Thoracic aorta (tissue), 2 donors: ENCODE results near the gene IQSEC1. TPM values are rescaled to one million over a fixed set of nuclear protein-coding genes. Genes with fewer than 3 reads are reported as not detected.
A peak's percentile ranks its signal among the peaks of the same experiment; 100 is the strongest.

Experiments used
- ATAC-seq: fragments of 150-250 bp; one replicate; pipeline ENCODE4 v1.8.0; 2017; ENCODE audit warnings: low read depth; ENCODE audit not compliant: insufficient number of reproducible peaks, low FRiP score
- DNase-seq: peaks from one replicate; pipeline ENCODE4 v3.0.0-alpha.2; 2020; ENCODE audit warnings: low spot score
- H3K27ac ChIP-seq, 2 donors: fragments of 200-600 bp; sonication (generic); 1 replicate in 1 of 2; 2 replicates in 1 of 2; pipeline ENCODE4 v1.5.1; 2016; ENCODE audit warnings: mild to moderate bottlenecking in 2 of 2, moderate library complexity in 2 of 2
- H3K27me3 ChIP-seq: fragments of 200-600 bp; sonication (generic); replicated peaks from 2 replicates; pipeline ENCODE4 v1.6.0; 2016; ENCODE audit warnings: mild to moderate bottlenecking; ENCODE audit not compliant: insufficient read depth
- H3K36me3 ChIP-seq: fragments of 200-600 bp; sonication (generic); one replicate; pipeline ENCODE4 v1.5.1; 2016
- H3K4me1 ChIP-seq, 2 donors: fragments of 200-600 bp; sonication (generic); 1 replicate in 1 of 2; 2 replicates in 1 of 2; pipeline versions ENCODE4 v1.5.1 to v1.6.0; 2016; ENCODE audit warnings: low read depth in 2 of 2, mild to moderate bottlenecking in 1 of 2; ENCODE audit not compliant: control insufficient read depth in 1 of 2
- H3K4me3 ChIP-seq: fragments of 200-600 bp; sonication (generic); 2 replicates; pipeline ENCODE4 v1.5.1; 2016; ENCODE audit warnings: mild to moderate bottlenecking
- H3K9me3 ChIP-seq: fragments of 200-600 bp; sonication (generic); 2 replicates; pipeline ENCODE4 v1.5.1; 2016
- total RNA-seq, 2 donors: library from RNA; depleted of rRNA; stranded (reverse); fragments of >200 nt; gene quantifications; one replicate each; pipeline versions ENCODE4 v1.1.0 to v1.2.3, GENCODE V29; 2016
- TF ChIP-seq, protein P1 (sequence below): fragments of 200-600 bp; sonication (generic); IDR thresholded peaks from one replicate; pipeline ENCODE4 v1.5.1; 2019; ENCODE audit warnings: antibody characterized with exemption

The IQSEC1 gene
- total RNA-seq, 2 donors from 2014 or later: 93.6 to 121 TPM

DNA sequence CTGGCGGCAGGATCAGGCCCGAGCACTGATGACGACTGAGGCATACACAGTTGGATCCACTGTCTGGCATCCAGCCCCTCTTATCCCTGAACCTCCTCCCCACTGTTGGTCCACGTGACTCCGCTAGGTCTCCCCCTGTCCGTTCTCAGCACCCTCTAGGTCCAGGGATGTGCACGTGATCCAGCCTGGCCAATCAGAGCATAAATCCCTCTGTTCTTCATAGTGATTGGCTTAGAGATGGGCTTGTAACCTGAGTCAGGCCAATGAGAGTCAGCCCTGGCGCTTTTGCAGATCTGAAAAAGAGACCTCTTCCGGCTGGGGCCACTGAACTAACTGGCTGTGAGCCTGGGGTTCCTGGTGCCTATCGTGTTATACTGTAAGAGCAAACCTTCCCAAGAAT lies 20.5 kb upstream of the IQSEC1 start:
- no peak overlapping the region for H3K27ac ChIP-seq
- no peaks in the 10 kb centered on the region for H3K4me1 ChIP-seq
- TF ChIP-seq, protein P1, sequence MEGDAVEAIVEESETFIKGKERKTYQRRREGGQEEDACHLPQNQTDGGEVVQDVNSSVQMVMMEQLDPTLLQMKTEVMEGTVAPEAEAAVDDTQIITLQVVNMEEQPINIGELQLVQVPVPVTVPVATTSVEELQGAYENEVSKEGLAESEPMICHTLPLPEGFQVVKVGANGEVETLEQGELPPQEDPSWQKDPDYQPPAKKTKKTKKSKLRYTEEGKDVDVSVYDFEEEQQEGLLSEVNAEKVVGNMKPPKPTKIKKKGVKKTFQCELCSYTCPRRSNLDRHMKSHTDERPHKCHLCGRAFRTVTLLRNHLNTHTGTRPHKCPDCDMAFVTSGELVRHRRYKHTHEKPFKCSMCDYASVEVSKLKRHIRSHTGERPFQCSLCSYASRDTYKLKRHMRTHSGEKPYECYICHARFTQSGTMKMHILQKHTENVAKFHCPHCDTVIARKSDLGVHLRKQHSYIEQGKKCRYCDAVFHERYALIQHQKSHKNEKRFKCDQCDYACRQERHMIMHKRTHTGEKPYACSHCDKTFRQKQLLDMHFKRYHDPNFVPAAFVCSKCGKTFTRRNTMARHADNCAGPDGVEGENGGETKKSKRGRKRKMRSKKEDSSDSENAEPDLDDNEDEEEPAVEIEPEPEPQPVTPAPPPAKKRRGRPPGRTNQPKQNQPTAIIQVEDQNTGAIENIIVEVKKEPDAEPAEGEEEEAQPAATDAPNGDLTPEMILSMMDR: no peak
- H3K4me3 ChIP-seq: no peak overlapping the region
- H3K27me3 ChIP-seq: no peaks in the 10 kb centered on the region
- no peaks in the 10 kb centered on the region for H3K9me3 ChIP-seq
- ATAC-seq (no peak), DNase-seq (no peak)
- H3K36me3 ChIP-seq: no peaks in the 10 kb centered on the region

DNA sequence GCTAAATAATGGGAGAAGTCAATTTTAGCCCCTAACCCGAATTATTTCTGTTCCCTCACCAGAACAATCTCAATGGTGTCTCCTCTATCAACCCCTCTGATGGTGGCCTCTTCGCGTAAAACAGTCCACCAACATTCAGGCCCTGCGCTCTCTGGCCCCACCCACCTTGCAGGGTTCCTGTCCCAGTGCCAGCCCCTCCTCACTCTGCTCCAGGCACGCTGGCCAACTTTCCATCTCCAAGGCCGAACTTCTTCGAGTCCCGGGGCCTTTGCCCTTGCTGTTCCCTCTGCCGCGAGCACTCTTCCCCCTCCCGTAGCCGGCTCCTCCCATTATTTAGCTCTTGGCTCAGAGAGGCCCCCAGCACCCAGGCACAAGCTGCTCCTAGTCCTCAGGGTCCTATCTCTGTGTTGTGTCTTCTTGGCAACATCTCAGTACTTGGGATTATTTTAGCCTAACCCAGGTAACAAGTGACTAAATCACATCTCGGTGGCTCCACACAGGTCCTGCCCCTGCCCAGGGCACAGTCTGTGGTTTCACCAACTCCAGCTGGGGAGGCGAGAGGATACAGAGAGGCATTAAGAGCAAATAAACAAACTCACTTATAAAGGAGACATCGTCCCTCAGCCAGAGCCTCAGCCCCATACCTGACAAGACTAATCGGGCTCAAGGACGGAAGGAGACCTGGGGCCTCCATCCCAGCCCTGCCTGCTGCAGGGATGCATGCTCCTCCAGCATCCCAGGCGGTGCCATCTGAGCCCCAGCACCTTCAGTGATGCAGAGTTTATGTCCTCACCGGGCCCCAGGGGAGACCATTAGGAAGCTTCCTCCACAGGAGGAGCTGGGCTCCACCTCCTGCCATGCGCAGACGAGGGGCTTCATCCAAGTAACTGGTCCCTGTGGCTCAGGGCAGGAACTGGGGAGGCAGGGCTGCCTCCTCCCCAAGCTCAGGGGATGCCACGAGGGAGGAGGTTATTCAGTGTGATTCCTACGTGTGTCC lies 19.7 kb upstream of the IQSEC1 start:
- ATAC-seq: no peak
- TF ChIP-seq, protein P1: no peak
- Histone ChIP-seq H3K4me3 (no peak overlapping the region), H3K4me1 (no peaks in the 10 kb centered on the region), H3K36me3 (no peaks in the 10 kb centered on the region), H3K27ac (no peak overlapping the region), H3K9me3 (no peaks in the 10 kb centered on the region), H3K27me3 (no peaks in the 10 kb centered on the region)
- DNase-seq: no peak

DNA sequence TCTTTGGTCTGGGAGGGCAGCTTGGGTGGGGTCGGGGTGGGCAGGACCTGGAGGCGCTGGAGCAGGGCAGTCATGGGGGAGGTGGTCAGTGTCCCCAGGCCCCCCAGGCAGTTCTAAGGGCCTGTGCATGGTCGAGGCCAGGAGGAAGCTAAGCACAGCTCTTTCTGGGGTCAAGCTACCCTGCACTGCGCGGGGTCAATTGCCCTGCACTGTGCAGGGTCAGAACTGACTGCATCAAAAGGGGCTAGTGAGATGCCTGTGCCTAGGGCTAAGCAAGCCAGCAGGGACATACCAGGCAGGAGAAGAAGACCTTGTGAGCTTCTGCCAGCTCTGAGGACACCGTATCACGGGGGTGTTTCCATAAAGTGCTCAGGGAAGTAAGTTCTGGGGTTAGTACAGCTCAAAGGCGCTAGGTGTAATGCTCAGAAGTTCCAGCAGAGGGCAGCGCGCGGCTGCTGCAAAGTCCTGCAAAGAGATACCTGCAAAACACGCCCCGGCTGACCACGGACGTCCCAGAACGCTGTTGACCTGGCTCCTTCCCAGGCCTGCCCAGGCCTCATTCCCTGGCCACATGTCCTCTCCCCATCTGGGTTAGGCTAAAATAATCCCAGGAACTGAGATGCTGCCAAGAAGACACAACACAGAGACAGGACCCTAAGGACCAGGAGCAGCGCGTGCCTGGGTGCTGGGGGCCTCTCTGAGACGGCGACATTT lies 18.8 kb upstream of the IQSEC1 start:
- TF ChIP-seq, protein P1: peak; percentile 96
- no peak overlapping the region for H3K27ac ChIP-seq
- no peaks in the 10 kb centered on the region for H3K9me3 ChIP-seq
- H3K36me3 ChIP-seq: no peaks in the 10 kb centered on the region
- no peaks in the 10 kb centered on the region for H3K4me1 ChIP-seq
- no peak for DNase-seq
- ATAC-seq: no peak
- no peaks in the 10 kb centered on the region for H3K27me3 ChIP-seq
- H3K4me3 ChIP-seq: no peak overlapping the region

DNA sequence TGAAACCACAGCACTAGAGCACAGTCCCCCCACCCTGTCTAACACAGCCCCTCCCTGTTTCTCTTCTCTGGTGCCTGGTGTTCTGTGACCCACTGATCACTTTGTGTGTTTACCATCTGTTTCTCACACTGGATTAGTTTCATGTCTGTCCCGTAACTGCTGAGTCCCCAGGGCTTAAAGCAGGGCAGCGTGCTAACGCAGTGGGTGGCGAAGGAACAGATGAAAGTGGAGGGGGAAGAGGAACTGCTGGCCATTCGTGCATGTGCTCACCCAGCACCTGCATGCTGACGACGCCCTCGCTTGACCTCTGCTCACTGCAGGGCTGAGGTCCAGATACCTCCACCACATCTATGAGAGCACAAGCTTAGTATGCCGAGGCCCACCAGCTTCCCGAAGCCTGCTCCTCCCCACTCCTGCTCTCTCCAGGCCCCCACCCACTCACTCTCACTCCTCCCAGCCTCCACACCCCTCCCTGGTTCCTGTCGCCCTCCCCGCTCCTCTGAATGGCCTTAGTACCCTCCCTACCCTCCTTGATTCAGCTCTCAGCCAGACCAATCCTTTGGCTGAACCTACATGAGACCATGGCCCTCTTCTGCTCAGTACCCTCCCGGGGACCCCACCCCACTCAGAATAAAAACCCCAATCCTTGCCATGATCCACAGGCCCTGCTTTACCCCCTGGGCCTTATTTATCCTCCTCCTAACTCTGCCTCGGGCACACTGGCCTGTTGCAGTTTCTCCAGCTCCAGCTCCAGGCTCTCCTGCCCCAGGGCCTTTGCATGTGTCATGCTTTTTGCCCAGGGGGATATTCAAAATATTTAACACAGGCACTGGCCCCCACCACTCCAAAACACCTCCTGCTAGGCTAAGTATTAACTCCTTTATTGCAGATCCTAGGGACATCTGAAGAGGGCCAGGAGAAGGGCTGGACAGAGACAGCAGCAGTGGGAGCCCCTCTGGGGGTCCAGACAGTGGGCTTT lies 15.1 kb upstream of the IQSEC1 start:
- DNase-seq (no peak), ATAC-seq (no peak)
- Histone ChIP-seq H3K36me3 (no peaks in the 10 kb centered on the region), H3K4me3 (no peak overlapping the region), H3K4me1 (no peaks in the 10 kb centered on the region), H3K27ac (no peak overlapping the region), H3K27me3 (no peaks in the 10 kb centered on the region), H3K9me3 (no peaks in the 10 kb centered on the region)
- TF ChIP-seq, protein P1: no peak
